GM12878 (cell line): ENCODE measurements around the gene LAMA5. TPM values are rescaled to one million over a fixed set of nuclear protein-coding genes. Genes with fewer than 3 reads are reported as not detected.

Source experiments
- ATAC-seq: fragments of 200-7000 bp; cut with Tn5 transposase; 3 replicates; pipeline ENCODE4 v1.9.1; 2020; ENCODE audit warnings: mild to moderate bottlenecking, moderate library complexity
- BruUV-seq: library from RNA; stranded (reverse); fragments of 400-500 nt; replicated peaks from 2 replicates; lab custom pipeline; 2021; lab: Mats Ljungman, UMichigan
- CTCF ChIA-PET: fragments of 300-600 bp; sonication (Branson Sonifier 250); formaldehyde crosslinking; extraction: SDS; loops from one replicate; lab custom pipeline; 2021; ENCODE audit warnings: inconsistent platforms; lab: Yijun Ruan, JAX
- POLR2A ChIA-PET: fragments of 350-600 bp; formaldehyde crosslinking; extraction: SDS; loops from one replicate; lab custom pipeline; 2021; ENCODE audit warnings: inconsistent platforms; lab: Charles Lee
- RAD21 ChIA-PET: fragments of 300-600 bp; sonication (Branson Sonifier 250); formaldehyde crosslinking; loops from one replicate; lab custom pipeline; 2023; ENCODE audit warnings: antibody characterized with exemption; ENCODE audit not compliant: unreplicated experiment; lab: Charles Lee
- SMC1A ChIA-PET: fragments of 300-600 bp; sonication (Branson Sonifier 250); formaldehyde crosslinking; loops from one replicate; lab custom pipeline; 2023; ENCODE audit not compliant: unreplicated experiment, uncharacterized antibody; lab: Charles Lee
- DNase-seq: peaks from one replicate; pipeline ENCODE4 v3.0.0-alpha.2; 2011; ENCODE audit warnings: low read depth, low spot score
- FAIRE-seq: peaks from 3 replicates; lab custom pipeline; 2011; peaks lifted over from hg19 to GRCh38; lab: Jason Lieb, UNC
- H2AFZ ChIP-seq: 2 replicates; pipeline ENCODE4 v1.6.0; 2011; ENCODE audit warnings: low read depth, low read length, control low read depth; ENCODE audit not compliant: control insufficient read depth
- H3K27ac ChIP-seq: 2 replicates; pipeline ENCODE4 v1.5.1; 2011; ENCODE audit warnings: control low read depth; ENCODE audit not compliant: control insufficient read depth, insufficient read depth
- H3K27me3 ChIP-seq, 2 experiments: replicated peaks in 1 of 2; 2 replicates each; pipeline versions ENCODE4 v1.6.0 to v1.6.1; 2011; ENCODE audit warnings: low read length in 1 of 2; ENCODE audit not compliant: control insufficient read depth in 2 of 2, insufficient read depth in 2 of 2
- H3K36me3 ChIP-seq, 2 experiments: 2 replicates each; pipeline ENCODE4 v1.5.1; 2011; ENCODE audit warnings: low read length in 1 of 2; ENCODE audit not compliant: control insufficient read depth in 2 of 2, insufficient read depth in 2 of 2
- H3K4me1 ChIP-seq: 2 replicates; pipeline ENCODE4 v1.6.1; 2011; ENCODE audit warnings: mild to moderate bottlenecking, low read length, moderate library complexity, mixed read lengths; ENCODE audit not compliant: control insufficient read depth, insufficient read depth
- H3K4me2 ChIP-seq: 2 replicates; pipeline ENCODE4 v1.6.0; 2011; ENCODE audit warnings: control low read depth; ENCODE audit not compliant: control insufficient read depth, insufficient read depth
- H3K4me3 ChIP-seq: fragments of 200-600 bp; sonication (generic); 2 replicates; pipeline ENCODE4 v1.5.1; 2016
- H3K79me2 ChIP-seq: 2 replicates; pipeline ENCODE4 v1.6.0; 2011; ENCODE audit warnings: low read length; ENCODE audit not compliant: control insufficient read depth, insufficient read depth
- H3K9ac ChIP-seq: 2 replicates; pipeline ENCODE4 v1.8.0; 2011; ENCODE audit warnings: low read length, control low read depth, mixed read lengths; ENCODE audit not compliant: control insufficient read depth, insufficient read depth
- H3K9me3 ChIP-seq: replicated peaks from 3 replicates; pipeline ENCODE4 v1.5.1; 2011; ENCODE audit warnings: mild to moderate bottlenecking, low read length; ENCODE audit not compliant: control insufficient read depth, insufficient read depth
- H4K20me1 ChIP-seq: 2 replicates; pipeline ENCODE4 v1.6.0; 2011; ENCODE audit not compliant: control insufficient read depth, insufficient read depth
- PBX3 ChIP-seq: IDR thresholded peaks from 2 replicates; pipeline ENCODE4 v1.6.1; 2011; ENCODE audit warnings: mild to moderate bottlenecking, low read depth, low read length, moderate library complexity; ENCODE audit not compliant: insufficient replicate concordance
- TCF3 ChIP-seq: IDR thresholded peaks from 2 replicates; pipeline ENCODE4 v1.6.1; 2012; ENCODE audit warnings: low read depth, mild to moderate bottlenecking, low read length, borderline replicate concordance; ENCODE audit not compliant: insufficient read depth
- WGBS: methylation state at CpG from one replicate; pipeline ENCODE4 v1.1.6; 2016; ENCODE audit warnings: low lambda C conversion rate; ENCODE audit not compliant: insufficient replicate concordance, insufficient coverage; ENCODE audit errors: missing lambda C conversion rate; 5-methylcytosine and 5-hydroxymethylcytosine counted together
- in situ Hi-C: fragments of 300-500 bp; cut with MboI; formaldehyde crosslinking; loops from 9 replicates; pipeline ENCODE4 v1.14.3; 2018; ENCODE audit warnings: mixed read lengths
- intact Hi-C: fragments of 100-400 bp; cut with micrococcal nuclease; formaldehyde crosslinking; loops from one replicate; pipeline ENCODE4 v1.14.2; 2022; ENCODE audit not compliant: unreplicated experiment
- polyA plus RNA-seq, 11 experiments: library from polyadenylated mRNA; depleted of rRNA in 4 of 11; unstranded in 6 of 11; stranded (reverse) in 5 of 11; fragments of >200 nt; fragmentation: Nextera tagmentation in 4 of 11; fragmentation: Illumina TruSeq in 1 of 11; extraction: Ambion mirVana in 4 of 11; extraction: Trizol in 1 of 11; gene quantifications; 1 replicate in 1 of 11; 2 replicates in 10 of 11; pipeline versions ENCODE4 v1.2.1 to v1.2.3, GENCODE V29; 2011 to 2016; ENCODE audit warnings: inconsistent platforms in 2 of 11, missing spikeins in 2 of 11, low read depth in 1 of 11
- total RNA-seq, 4 experiments: library from RNA; depleted of rRNA in 3 of 4; stranded (reverse); fragments of >200 nt in 3 of 4; fragmentation: Illumina TruSeq in 1 of 4; extraction: Trizol in 1 of 4; gene quantifications; 2 replicates each; pipeline versions ENCODE4 v1.2.1 to v1.2.3, GENCODE V29; 2013 to 2021
- TF ChIP-seq, protein P1 (sequence below): fragments of 450-650 bp; IDR thresholded peaks from 2 replicates; pipeline ENCODE4 v1.6.1; 2017; ENCODE audit warnings: antibody characterized with exemption, mild to moderate bottlenecking, moderate library complexity
- TF ChIP-seq, protein P2 (sequence below): fragments of 450-650 bp; IDR thresholded peaks from 2 replicates; pipeline ENCODE4 v1.6.1; 2016; ENCODE audit warnings: mild to moderate bottlenecking
- TF ChIP-seq, protein P3 (sequence below): IDR thresholded peaks from 2 replicates; pipeline ENCODE4 v1.6.1; 2011; ENCODE audit warnings: borderline replicate concordance, low read depth, mild to moderate bottlenecking, moderate library complexity, low read length; ENCODE audit not compliant: insufficient read depth, poor library complexity, severe bottlenecking

The LAMA5 gene
- total and polyA plus RNA-seq, 10 of the 15 experiments (the other 5 are each of a cell fraction or from before 2014, with no cell fraction given), result 0.09 to 3.1 (median 1.6) TPM; not detected in 3

GRCh38 chr20:62336775-62337557, 30.1 kb downstream of the LAMA5 start:
- ATAC-seq, result no peak
- Histone ChIP-seq H3K27ac (no peak overlapping the region), H3K36me3 (no peaks in the 10 kb centered on the region), H3K9me3 (peaks cover 3% of the 10 kb centered on the region), H2AFZ (0 out of 2 replicates have a peak overlapping the region, but pooled peaks have one; percentile 10), H4K20me1 (no peaks in the 10 kb centered on the region), H3K4me1 (peaks cover 37% of the 10 kb centered on the region), H3K9ac (no peak overlapping the region), H3K79me2 (no peaks in the 10 kb centered on the region), H3K4me3 (no peak overlapping the region), H3K4me2 (peak overlapping the region; percentile 82), H3K27me3 (no peaks in the 10 kb centered on the region)
- ChIA-PET CTCF (interaction anchor here (0.7 to 0.9 kb wide), 2 partner anchors 28 to 106 kb away, joined by 3 to 4 read pairs; no protein-coding TSS in a partner anchor), SMC1A (no interaction called here), RAD21 (no interaction called here), POLR2A (no interaction called here)
- no TSS peak for BruUV-seq
- TF ChIP-seq PBX3, result peak; percentile 43
- TF ChIP-seq, protein P1, sequence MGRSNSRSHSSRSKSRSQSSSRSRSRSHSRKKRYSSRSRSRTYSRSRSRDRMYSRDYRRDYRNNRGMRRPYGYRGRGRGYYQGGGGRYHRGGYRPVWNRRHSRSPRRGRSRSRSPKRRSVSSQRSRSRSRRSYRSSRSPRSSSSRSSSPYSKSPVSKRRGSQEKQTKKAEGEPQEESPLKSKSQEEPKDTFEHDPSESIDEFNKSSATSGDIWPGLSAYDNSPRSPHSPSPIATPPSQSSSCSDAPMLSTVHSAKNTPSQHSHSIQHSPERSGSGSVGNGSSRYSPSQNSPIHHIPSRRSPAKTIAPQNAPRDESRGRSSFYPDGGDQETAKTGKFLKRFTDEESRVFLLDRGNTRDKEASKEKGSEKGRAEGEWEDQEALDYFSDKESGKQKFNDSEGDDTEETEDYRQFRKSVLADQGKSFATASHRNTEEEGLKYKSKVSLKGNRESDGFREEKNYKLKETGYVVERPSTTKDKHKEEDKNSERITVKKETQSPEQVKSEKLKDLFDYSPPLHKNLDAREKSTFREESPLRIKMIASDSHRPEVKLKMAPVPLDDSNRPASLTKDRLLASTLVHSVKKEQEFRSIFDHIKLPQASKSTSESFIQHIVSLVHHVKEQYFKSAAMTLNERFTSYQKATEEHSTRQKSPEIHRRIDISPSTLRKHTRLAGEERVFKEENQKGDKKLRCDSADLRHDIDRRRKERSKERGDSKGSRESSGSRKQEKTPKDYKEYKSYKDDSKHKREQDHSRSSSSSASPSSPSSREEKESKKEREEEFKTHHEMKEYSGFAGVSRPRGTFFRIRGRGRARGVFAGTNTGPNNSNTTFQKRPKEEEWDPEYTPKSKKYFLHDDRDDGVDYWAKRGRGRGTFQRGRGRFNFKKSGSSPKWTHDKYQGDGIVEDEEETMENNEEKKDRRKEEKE, result no peak
- TF ChIP-seq, protein P2, sequence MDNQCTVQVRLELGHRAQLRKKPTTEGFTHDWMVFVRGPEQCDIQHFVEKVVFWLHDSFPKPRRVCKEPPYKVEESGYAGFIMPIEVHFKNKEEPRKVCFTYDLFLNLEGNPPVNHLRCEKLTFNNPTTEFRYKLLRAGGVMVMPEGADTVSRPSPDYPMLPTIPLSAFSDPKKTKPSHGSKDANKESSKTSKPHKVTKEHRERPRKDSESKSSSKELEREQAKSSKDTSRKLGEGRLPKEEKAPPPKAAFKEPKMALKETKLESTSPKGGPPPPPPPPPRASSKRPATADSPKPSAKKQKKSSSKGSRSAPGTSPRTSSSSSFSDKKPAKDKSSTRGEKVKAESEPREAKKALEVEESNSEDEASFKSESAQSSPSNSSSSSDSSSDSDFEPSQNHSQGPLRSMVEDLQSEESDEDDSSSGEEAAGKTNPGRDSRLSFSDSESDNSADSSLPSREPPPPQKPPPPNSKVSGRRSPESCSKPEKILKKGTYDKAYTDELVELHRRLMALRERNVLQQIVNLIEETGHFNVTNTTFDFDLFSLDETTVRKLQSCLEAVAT, result peak; percentile 61; the same call in 1 of the 2 replicates
- TF ChIP-seq TCF3, result 0 out of 2 replicates have a peak, but pooled peaks have one; percentile 33
- TF ChIP-seq, protein P3, sequence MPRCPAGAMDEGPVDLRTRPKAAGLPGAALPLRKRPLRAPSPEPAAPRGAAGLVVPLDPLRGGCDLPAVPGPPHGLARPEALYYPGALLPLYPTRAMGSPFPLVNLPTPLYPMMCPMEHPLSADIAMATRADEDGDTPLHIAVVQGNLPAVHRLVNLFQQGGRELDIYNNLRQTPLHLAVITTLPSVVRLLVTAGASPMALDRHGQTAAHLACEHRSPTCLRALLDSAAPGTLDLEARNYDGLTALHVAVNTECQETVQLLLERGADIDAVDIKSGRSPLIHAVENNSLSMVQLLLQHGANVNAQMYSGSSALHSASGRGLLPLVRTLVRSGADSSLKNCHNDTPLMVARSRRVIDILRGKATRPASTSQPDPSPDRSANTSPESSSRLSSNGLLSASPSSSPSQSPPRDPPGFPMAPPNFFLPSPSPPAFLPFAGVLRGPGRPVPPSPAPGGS, result peak; percentile 46
- no peak for DNase-seq
- intact Hi-C loops (no loop called here), in situ Hi-C loops (no loop called here)
- FAIRE-seq, result peak; percentile 62
- 80% methylated on average over 50 of the region's 53 CpGs for WGBS
